NCI-H2196 (cell line): ENCODE measurements around the gene RP9.

Source experiments
- DNase-seq: peaks from one replicate; lab custom pipeline; 2025; ENCODE audit not compliant: unreplicated experiment; lab: John Stamatoyannopoulos, UW

RP9 gene

GRCh38 chr7:33109005-33109757 is at the start of gene RP9:
RP9 (minus strand) TSS chr7:33109404; CDS start chr7:33109372, 32 bp downstream.
- DNase-seq = peak; percentile 70

- no peak for DNase-seq
Measured at GRCh38 chr7:33157781-33158180, 48.6 kb upstream of the RP9 start.

DNA sequence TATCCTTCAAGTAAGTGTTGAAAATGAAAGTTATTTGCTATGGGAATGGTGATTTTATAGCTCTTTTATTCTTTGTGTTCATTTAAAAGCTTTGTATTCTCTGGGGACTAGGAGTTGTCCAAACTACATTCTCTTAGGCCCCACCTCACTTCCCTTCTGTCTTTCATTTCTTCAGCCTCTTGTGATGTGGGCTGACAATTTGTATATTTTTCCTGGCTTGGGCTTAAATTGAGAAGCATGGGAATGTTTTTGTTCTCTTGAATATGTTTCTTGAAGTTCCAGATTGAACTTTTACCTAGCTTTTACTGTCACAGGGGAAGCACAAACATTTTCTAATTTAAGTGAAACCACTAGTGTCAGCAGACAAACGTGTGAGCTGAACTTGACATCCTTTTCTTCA is 48.1 kb upstream of the RP9 start:
- DNase-seq = no peak

DNA sequence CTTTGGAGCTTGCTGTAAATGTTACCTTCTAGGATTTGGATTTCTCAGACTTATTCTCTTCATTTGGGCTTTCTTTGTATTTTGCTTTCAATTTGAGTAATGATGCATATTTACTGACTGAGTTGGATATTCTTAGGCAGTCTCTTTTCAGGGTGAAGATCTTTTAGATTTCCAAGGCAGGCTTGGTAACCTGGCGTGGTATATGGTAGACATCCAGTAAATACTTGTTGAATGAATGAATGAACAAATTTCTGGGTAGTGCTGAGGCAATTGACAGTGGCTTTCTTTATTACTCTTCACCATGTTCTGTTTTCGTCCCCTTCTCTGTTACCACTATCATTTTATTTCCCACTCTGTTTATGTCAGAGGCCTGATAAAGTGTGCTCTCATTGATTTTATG is 47.2 kb upstream of the RP9 start:
- DNase-seq = no peak

- DNase-seq = no peak
Measured at GRCh38 chr7:33155811-33156210, 46.6 kb upstream of the RP9 start.

GRCh38 chr7:33152087-33152486 is 42.9 kb upstream of the RP9 start:
- no peak for DNase-seq

- DNase-seq = no peak
Measured at GRCh38 chr7:33145156-33145555, 36.0 kb upstream of the RP9 start.

- DNase-seq = no peak
Measured at GRCh38 chr7:33143996-33144718, 35.0 kb upstream of the RP9 start.

DNA sequence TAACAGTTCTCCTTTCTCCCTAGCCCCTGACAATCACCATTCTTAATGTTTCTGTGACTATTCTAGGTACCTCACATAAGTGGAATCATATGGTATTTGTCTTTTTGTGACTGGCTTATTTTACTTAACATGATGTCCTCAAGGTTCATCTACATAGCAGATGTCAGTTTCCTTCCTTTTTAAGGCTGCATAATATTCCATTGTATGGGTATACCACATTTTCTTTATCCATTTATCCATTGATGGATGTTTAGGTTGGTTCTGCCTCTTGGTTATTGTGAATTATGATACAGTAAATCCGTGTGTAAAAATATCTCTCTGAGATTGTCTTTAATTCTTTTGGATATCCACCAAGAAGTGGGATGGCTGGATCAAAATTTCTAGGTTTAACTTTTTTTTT is 33.4 kb upstream of the RP9 start:
- DNase-seq = no peak

DNA sequence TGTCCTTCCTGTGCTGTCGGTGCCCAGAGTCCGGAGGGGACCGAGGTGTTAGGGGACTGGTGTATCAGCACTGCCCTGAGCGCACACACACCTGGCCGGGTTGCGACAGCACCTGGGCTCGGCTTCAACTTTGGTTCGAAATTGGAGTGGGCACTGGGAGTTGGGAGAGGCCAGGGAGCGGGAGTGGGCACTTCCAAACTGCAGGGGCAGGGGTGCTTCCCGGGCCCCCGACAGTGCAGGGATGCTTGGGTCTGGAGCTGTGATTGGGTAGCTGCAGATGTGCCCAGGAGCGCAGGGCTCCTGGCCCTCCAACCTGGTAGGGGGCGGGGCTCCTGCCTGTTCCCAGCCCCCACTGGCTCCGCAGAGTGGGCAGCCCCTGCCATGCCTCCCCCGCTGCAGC is 27.9 kb upstream of the RP9 start:
- no peak for DNase-seq

DNA sequence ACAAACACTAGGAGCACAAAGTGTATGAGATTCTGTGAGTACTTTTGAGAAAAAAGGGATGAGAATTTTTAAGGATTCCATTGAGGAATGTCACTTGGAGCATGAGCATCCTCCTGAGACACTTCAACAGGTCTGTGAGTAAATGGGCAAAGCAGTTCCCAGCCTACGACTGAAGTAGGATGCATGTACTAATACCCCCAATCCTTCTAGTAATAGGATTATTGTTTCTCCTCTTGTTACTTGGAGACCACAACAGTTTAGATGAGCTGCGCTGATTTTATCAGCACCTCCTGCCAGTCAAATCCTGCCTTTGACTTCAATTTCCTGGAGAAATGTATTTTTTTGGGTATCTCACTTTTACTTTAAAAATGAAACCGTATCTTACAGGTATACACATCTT is 21.0 kb upstream of the RP9 start:
- DNase-seq = no peak

DNA sequence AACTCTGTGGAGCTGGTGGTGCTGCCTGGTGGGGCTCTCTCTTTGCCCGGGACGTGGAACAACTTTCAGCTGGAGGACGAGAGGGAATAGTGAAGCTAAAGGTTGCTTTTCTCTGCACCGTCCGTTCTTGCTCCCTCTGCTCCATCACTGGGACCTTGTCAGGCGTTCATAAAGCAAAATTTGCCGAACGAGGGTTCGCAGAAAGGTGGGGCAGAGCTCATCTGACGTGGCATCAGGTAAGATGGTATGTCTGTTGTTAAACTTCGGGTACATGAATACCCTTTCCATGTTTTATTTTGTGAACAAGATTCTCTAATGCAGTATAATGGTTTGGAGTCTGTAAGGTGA is 20.6 kb upstream of the RP9 start:
- DNase-seq = no peak

DNA sequence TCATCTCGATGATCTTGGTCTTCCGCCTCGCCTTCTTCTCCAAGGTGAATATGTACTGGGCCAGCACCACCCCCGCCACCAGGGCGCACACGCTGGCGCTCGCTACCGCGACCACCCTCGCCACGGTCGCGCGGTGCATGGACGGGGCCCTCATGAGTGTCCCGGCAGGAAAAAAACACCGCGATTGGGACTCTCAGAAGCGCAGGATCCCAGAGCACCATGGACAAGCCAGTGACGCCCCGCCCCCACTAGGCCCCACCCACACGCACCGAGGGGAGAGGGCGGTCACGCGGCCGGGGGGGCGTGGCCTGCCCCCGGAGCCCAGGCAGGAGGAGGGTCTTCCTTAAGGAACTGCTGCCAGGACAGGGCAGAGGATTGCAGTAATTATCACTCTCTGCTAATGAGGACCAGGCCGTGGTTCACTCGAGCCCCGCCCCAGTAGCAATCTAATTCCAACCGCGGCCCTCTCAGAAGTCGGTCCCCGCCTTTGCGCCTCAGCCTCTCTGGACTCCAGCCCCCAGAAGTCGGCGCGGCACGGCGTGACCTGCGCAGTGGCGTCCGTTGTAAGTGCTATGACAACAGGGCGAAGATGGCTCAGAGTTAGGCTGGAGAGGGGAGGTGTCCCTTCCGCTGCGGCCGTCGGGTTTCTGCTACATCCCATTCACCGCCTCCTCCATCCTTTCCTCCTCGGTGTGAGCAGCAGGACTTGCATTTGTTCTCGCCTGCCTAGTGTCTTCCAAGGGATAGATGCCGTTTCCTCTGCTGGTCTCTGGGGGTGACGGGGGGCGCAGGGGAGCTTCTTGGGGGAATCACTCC is 20.0 kb upstream of the RP9 start, which contains the start of gene BBS9:
Gene BBS9, plus strand, starts transcription at position 575 of the 816 bp plus-strand sequence. CDS start 16,689 bp downstream, outside the sequence.
- peak; percentile 99 for DNase-seq

DNA sequence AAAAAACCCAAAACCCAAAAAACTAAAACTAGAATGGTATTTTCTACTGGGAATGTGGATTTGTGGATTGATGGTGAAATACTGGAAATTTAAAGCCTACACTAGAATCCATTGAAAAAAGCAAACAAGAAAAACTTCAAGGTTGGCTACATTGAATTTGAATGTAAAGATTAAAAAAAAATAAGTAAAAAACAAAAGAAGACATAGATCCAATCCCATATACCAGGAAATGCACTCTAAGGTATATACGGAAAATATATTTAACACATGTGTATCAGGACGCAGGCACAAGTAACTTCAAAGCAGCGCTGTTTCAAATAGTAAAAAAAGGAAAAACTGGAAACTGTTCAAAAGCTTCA is 19.4 kb upstream of the RP9 start:
- no peak for DNase-seq

DNA sequence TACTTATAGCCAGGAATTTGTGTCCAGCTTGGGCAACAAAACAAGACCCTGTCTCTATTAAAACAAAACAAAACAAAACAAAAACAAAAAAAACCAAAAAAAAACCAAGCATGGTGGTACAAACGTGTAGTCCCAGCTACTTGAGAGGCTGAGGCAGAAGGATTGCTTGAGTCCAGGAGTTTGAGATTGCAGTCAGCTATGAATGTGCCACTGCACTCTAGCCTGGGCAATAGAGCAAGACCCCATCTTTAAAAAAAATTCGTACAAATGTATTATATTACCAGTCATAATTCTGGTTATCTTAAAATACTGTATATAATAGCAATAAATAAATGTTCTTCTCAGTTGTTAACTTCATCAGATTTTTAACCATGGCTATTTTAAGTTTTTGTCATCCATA is 17.9 kb upstream of the RP9 start:
- DNase-seq = no peak

DNA sequence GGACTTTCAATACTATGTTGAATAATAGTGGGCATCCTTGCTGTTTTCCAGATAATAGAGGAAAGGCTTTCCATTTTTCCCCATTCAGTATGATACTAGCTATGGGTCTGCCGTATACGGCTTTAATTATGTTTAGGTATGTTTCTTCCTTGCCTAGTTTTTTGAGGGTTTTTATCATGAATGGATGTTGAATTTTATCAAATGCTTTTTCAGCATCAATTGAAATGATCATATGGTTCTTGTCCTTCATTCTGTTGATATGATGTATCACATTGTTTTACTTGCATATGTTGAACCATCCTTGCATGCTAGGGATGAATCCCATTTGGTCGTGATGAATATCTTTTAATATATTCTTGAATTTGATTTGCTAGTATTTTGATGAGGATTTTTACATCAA is 9.2 kb upstream of the RP9 start:
- no peak for DNase-seq

GRCh38 chr7:33114976-33115375 is 5.8 kb upstream of the RP9 start:
- no peak for DNase-seq

GRCh38 chr7:33111614-33112013 is 2.4 kb upstream of the RP9 start:
- DNase-seq = no peak

GRCh38 chr7:33109758-33110238 is 594 bp upstream of the RP9 start:
- no peak for DNase-seq

- DNase-seq = no peak
Measured at GRCh38 chr7:33108554-33109004, 625 bp downstream of the RP9 start.
